GM08714 (cell line): ENCODE measurements around the gene CRP.
"Not testable (repeated sequence)": the region's sequence is repeated elsewhere in the genome, so short reads cannot be mapped to it uniquely, and the experiment has no call there.

Experiments
- H3K4me3 ChIP-seq: fragments of 200-500 bp; sonication (Bioruptor generic); 2 replicates; pipeline ENCODE4 v1.5.1; 2014; ENCODE audit warnings: mild to moderate bottlenecking, low read length, inconsistent platforms
- ZNF274 ChIP-seq: IDR thresholded peaks from 2 replicates; pipeline ENCODE4 v1.6.1; 2012; ENCODE audit warnings: mild to moderate bottlenecking, low read depth, low read length

CRP gene

DNA sequence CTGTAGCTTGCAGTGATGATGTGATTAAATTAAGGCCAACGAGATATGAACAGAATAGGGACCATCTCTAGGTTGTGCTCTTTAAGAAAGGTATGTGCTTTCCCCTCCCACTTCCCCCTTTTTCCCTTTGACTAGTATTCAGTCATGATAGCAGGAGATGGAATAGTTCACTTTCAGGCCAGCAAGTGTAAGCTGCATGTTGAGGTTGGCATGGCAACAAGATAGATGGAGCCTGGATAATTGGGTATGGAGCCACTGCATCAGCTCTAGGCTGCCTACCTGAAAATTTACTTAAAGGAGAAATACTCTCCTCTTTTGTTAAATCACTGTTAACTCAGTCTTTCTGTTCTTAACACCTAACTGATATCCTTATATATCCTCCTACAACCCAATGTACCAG, 1.5 kb upstream of the CRP start:
- no peak for TF ChIP-seq ZNF274
- H3K4me3 ChIP-seq, result no peak overlapping the region

DNA sequence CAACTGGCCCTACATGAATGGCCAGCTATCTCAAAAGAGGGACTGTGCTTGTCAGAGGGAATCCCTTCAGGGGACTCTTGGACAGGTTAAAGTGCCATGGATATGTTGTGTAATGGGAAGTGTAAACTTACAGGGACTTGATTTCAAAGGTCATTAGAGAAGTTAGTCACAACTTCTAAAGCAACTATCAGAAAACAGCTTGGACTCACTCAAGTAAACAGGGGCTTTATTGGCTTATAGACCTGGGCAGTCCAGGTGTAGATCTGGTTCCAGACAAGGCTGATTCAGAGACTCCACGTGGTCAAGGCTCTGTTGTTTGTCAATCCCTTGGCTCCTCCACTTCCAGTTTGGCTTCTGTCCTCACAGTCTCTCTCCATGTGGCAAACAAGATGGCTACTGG, 2.3 kb downstream of the CRP start:
- TF ChIP-seq ZNF274, result no peak
- H3K4me3 ChIP-seq, result no peak overlapping the region

GRCh38 chr1:159707472-159708260, 6.7 kb downstream of the CRP start:
- no peak for TF ChIP-seq ZNF274
- H3K4me3 ChIP-seq, result no peak overlapping the region

DNA sequence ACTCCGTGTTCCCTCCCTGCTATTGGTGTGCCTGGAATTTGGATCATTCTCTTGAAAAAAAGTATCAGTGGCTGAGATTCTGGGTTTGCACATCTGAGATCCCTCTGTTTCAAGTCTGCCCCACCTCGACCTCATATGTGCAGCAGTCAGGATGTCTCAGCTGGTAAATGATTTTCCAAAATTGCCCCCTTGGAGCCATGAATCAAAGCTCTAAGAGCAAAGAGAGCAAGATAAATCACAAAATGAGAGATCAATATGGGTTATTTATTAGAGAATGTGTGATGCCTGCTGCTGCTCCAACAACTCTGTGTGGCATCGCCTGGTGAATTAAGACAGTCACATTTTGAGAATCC, 8.5 kb downstream of the CRP start:
- H3K4me3 ChIP-seq, result no peak overlapping the region
- TF ChIP-seq ZNF274, result no peak

GRCh38 chr1:159705251-159705903, 9.0 kb downstream of the CRP start:
- no peak overlapping the region for H3K4me3 ChIP-seq
- TF ChIP-seq ZNF274, result no peak

DNA sequence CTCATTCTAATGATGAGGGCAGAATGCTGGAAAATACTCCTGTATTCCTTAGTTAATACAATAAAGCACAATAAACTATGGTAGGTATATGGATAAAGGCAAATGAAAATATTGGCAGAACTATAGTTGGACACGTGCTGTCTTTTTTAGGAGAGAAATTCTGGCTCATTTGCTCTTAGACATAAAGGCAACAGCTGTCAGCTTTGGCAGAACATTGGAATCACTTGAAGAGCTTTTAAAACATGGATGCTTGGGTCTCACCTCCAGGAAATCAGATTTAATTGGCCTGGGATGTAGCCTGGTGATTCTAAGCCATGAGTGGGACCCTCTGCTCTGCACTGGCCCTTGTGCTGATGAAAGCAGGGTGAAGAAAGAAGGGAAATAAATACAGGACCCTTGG, 9.9 kb downstream of the CRP start:
- TF ChIP-seq ZNF274, result no peak
- H3K4me3 ChIP-seq, result no peak overlapping the region

DNA sequence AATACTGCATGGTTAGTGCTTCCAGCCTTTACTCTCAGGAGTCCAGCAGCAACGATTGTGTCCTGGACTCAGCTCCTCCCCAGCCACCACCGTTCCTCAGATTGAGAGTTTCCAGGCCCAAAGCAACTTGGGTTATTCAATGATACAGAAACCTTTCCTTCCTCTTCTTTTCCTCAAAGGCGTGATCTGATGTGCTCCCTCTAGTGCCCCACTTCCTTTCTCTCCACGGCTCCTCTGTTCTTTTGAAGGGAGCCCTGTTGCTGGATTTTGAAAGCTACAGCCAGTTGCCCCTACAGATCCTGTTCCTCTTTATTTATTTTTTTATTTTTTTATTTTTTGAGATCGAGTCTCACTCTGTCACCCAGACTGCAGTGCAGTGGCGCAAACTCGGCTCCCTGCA, 14.1 kb downstream of the CRP start:
- TF ChIP-seq ZNF274, result no peak
- H3K4me3 ChIP-seq, result no peak overlapping the region

DNA sequence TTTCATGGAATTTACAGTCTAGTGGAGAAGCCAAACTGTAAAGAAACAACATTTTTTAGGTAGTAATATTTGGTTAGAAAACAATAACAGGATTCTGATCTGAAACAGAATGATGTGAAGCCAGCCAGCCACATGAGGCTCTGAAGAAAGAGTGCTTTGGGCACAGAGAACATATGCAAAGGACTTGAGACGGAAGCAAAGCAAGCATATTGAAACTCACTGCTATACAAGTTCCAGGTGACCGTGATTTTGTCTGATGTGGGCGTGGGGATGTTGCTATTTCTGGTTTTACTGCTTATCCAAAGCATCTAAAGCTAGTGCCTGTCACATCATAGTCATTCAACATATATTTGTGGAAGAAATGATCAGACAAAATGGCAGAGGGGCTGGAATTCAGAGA, 14.7 kb downstream of the CRP start:
- no peak for TF ChIP-seq ZNF274
- no peak overlapping the region for H3K4me3 ChIP-seq

DNA sequence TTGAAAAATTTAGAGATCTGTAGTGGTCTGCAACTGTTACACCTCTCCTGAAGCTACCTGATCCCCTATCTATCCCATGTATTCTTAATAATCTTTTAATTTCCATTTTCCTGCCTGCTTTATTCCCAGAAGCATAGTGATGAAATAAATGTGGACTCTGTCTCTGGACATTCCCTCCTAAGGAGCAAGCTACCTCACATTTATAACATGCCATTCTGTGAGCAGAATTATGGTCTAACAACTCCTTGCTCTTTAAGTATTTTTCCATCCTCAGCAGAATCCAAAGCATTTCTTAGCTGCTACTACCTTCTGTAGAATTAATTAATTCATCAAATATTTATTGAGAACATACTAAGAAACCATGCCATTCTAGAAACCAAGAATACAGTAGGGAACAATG, 15.1 kb downstream of the CRP start:
- TF ChIP-seq ZNF274, result no peak
- H3K4me3 ChIP-seq, result no peak overlapping the region

GRCh38 chr1:159687511-159687910, 26.9 kb downstream of the CRP start:
- no peak overlapping the region for H3K4me3 ChIP-seq
- no peak for TF ChIP-seq ZNF274

GRCh38 chr1:159686599-159687299, 27.6 kb downstream of the CRP start:
- TF ChIP-seq ZNF274, result no peak
- H3K4me3 ChIP-seq, result no peak overlapping the region

DNA sequence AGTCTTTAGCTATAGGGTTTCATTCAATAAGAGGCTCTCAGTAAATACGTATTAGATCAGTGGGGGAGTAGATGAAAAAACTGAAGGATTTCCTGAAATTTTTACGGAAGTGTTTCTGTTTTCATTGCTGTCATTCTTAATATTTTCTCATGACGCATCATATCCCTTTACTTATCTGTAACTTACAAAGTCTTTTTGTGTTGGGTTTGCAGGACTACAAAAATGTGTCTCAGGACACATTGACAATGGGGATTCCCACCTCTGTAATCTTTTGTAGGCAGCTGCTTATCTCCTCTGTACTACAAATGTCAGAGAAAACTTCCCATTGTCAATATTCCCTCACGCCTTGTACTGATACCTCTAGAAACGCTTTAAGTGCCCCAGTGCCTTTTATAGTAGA, 35.5 kb downstream of the CRP start:
- TF ChIP-seq ZNF274, result no peak
- H3K4me3 ChIP-seq, result no peak overlapping the region

DNA sequence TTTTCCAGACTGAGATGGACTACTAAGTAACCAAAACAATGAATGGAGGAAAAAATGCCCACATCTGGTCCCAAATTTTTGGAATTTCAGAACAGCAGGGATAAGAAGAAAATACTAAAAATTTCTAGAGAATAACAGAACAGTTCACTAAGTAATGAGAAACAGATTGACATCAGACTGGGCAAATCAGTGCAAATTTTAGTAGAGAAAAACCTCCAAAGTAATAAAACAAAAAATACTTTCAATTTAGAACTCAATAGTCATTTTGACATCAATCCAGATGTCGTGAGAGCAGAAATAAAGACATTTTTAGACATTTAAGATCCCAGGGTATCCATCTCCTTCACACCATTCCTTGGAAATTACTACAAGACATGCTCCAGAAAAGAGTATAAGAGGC, 39.3 kb downstream of the CRP start:
- no peak for TF ChIP-seq ZNF274

GRCh38 chr1:159672390-159672789, 42.0 kb downstream of the CRP start:
- H3K4me3 ChIP-seq, result not testable (repeated sequence)

More for the DNA sequence above, 39.3 kb downstream of the CRP start:
- no peak overlapping the region for H3K4me3 ChIP-seq

GRCh38 chr1:159669338-159669737, 45.1 kb downstream of the CRP start:
- H3K4me3 ChIP-seq, result no peak overlapping the region
- TF ChIP-seq ZNF274, result no peak
